Measurements from ENCODE around the gene ITIH4.

DNA sequence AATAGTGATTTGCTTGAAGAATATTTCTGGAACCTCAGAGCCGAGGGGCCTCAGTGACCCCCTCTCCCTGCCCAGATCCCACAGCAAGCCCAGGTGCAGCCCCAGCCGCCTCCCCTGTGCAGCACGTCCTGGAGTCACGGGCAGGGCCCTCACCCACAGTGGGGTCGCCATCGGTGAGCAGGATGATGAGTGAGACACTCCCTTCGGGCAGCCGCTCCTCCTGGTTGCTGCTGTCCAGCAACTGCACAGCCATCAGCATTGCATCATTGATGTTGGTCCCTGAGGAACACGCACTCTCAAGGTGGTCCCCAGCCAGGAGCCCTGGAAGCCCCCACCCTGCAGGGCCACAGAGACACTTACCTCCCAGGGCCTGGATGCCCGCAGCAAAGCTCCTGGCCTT is 6.4 kb downstream of the ITIH4 start:
- TF ChIP-seq CTCF (IDR thresholded peaks at IDR 0.05) = no peak
- no peak for TF ChIP-seq POLR2A (IDR thresholded peaks at IDR 0.05; ENCODE audit: low read depth)
- no peak for TF ChIP-seq POLR2AphosphoS5 (IDR thresholded peaks at IDR 0.05)
- no peak for TF ChIP-seq EP300 (IDR thresholded peaks at IDR 0.05)

All from esophagus muscularis mucosa (tissue), 4 donors.